HUES64 (cell line): Measurements from ENCODE around the gene LHFPL3.
"Not testable (repeated sequence)": the region's sequence is repeated elsewhere in the genome, so short reads cannot be mapped to it uniquely, and the experiment has no call there.

ENCODE experiments used
- H3K27ac ChIP-seq: 2 replicates; pipeline ENCODE4 v1.7.0; 2013; ENCODE audit warnings: low read depth, low read length, inconsistent platforms
- H3K27me3 ChIP-seq: 2 replicates; pipeline ENCODE4 v1.6.1; 2013; ENCODE audit warnings: mild to moderate bottlenecking, low read length; ENCODE audit not compliant: insufficient read depth
- H3K36me3 ChIP-seq: 2 replicates; pipeline ENCODE4 v1.6.1; 2013; ENCODE audit warnings: mild to moderate bottlenecking, low read length; ENCODE audit not compliant: insufficient read depth
- H3K4me1 ChIP-seq: 2 replicates; pipeline ENCODE4 v1.6.1; 2013; ENCODE audit warnings: mild to moderate bottlenecking, low read length, moderate library complexity; ENCODE audit not compliant: insufficient read depth
- H3K4me3 ChIP-seq: 2 replicates; pipeline ENCODE4 v1.5.1; 2013; ENCODE audit warnings: mild to moderate bottlenecking, low read length, moderate library complexity
- H3K9ac ChIP-seq: 2 replicates; pipeline ENCODE4 v1.6.1; 2013; ENCODE audit warnings: mild to moderate bottlenecking, low read depth, low read length
- H3K9me3 ChIP-seq: 2 replicates; pipeline ENCODE4 v1.6.1; 2013; ENCODE audit warnings: low read depth, low read length; ENCODE audit not compliant: insufficient read depth
- WGBS: fragments of 150-250, 120-280 bp; methylation state at CpG from one replicate; pipeline ENCODE4 v1.1.7; 2013; ENCODE audit warnings: missing lambda C conversion rate; 5-methylcytosine and 5-hydroxymethylcytosine counted together

The LHFPL3 gene

DNA sequence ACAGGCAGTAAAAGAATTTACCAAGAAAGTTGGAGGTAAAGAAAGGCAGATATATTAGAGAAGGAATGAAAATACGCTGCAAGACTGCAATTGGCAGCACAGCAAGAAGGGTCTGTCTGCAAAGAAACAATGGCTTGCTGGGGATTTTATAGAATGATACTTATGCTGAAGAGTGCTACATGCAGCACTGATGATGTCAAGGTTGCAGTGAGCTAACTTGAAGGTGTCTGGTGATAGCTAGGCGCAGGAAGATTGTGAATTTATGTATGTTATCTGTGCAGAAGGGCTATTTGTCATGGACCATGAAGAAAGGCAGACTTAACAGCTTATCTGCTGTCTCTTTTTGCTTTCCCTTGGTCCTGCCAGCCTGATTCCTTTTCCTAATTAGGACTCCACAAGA lies 366.3 kb downstream of the LHFPL3 start:
- 90% methylated on average over 2 of the region's 2 CpGs for WGBS
- no peaks in the 10 kb centered on the region for H3K4me1 ChIP-seq
- no peaks in the 10 kb centered on the region for H3K36me3 ChIP-seq
- H3K27ac ChIP-seq: no peak overlapping the region
- no peaks in the 10 kb centered on the region for H3K27me3 ChIP-seq
- H3K4me3 ChIP-seq: no peak overlapping the region
- no peak overlapping the region for H3K9ac ChIP-seq
- H3K9me3 ChIP-seq: no peaks in the 10 kb centered on the region

DNA sequence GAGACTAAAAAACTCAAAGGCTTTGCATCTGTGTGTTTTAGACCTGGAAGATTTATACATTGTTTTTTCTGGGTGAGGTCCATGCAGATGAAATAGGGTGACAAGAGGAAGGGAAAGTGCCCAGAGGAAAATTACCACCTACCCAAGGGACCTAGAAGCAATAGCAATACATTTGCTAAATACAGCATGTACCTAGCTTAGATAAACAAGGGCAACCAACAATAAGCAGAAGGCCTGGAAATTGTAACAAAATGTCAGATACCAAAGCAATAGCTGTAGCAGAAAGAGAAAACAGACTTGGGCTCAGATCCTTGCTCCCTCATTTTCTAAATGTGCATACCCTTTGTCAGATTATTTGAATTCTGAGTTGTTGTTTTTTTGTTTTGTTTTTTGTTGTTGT lies 367.2 kb downstream of the LHFPL3 start:
- H3K9ac ChIP-seq: no peak overlapping the region
- H3K27me3 ChIP-seq: no peaks in the 10 kb centered on the region
- no peak overlapping the region for H3K27ac ChIP-seq
- H3K36me3 ChIP-seq: no peaks in the 10 kb centered on the region
- H3K4me1 ChIP-seq: no peaks in the 10 kb centered on the region
- no peak overlapping the region for H3K4me3 ChIP-seq
- no peaks in the 10 kb centered on the region for H3K9me3 ChIP-seq

DNA sequence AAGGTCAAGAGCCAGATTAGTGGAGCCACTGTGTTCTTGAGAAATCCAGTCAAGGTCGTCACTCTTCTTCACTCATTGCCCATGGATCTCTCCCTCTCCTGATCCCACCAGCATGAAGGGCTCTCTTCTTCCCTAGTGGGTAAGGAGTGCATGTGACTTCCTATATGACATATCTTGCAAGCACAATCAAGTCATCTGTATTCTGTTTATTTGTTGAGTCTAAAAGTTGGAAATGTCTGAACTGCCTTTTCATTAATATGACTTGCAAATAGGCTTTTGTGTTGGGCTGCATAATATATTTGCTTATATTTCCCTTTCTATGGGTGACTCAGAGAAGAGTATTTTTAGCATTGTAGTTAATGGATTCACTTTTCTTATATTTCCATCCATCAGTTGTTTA lies 371.9 kb downstream of the LHFPL3 start:
- H3K9ac ChIP-seq: no peak overlapping the region
- no peaks in the 10 kb centered on the region for H3K27me3 ChIP-seq
- H3K4me1 ChIP-seq: peaks cover 10% of the 10 kb centered on the region; the same call in 1 of the 2 replicates
- 85% methylated on average over 1 of the region's 1 CpG for WGBS
- H3K36me3 ChIP-seq: no peaks in the 10 kb centered on the region
- H3K9me3 ChIP-seq: no peaks in the 10 kb centered on the region
- H3K27ac ChIP-seq: no peak overlapping the region
- no peak overlapping the region for H3K4me3 ChIP-seq

DNA sequence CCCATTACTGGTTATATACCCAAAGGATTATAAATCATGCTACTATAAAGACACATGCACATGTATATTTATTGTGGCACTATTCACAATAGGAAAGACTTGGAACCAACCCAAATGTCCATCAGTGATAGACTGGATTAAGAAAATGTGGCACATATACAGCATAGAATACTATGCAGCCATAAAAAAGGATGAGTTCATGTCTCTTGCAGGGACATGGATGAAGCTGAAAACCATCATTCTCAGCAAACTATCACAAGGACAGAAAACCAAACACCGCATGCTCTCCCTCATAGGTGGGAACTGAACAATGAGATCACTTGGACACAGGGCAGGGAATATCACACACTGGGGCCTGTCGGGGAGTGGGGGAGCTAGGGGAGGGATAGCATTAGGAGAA lies 392.6 kb downstream of the LHFPL3 start:
- 98% methylated on average over 2 of the region's 2 CpGs for WGBS
- not testable (repeated sequence) for H3K9ac ChIP-seq, H3K4me3 ChIP-seq, H3K27me3 ChIP-seq, H3K4me1 ChIP-seq, H3K36me3 ChIP-seq, H3K9me3 ChIP-seq, H3K27ac ChIP-seq

DNA sequence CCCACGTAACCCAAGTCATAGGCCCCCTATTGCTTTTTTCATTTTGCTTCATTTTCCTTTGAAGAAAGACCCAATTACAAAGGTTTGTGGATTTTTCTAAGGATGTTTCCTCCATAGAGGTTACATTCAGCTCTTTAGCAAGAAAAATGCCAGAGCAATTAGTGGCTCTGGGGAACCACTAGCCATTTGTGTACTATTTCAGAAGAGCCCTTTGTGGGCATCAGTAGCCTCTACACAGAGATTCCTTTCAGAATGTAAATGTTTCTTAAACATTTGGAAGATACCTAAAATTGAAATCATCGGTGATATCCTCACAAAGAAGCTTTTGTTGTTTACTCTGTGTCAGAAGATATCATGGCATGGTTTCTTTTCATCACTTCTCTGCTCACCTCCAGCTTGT lies 394.6 kb downstream of the LHFPL3 start:
- no peak overlapping the region for H3K4me3 ChIP-seq
- no peak overlapping the region for H3K27ac ChIP-seq
- no peaks in the 10 kb centered on the region for H3K27me3 ChIP-seq
- H3K9me3 ChIP-seq: no peaks in the 10 kb centered on the region
- H3K4me1 ChIP-seq: no peaks in the 10 kb centered on the region
- no peak overlapping the region for H3K9ac ChIP-seq
- H3K36me3 ChIP-seq: no peaks in the 10 kb centered on the region
- WGBS: 88% methylated on average over 2 of the region's 2 CpGs

DNA sequence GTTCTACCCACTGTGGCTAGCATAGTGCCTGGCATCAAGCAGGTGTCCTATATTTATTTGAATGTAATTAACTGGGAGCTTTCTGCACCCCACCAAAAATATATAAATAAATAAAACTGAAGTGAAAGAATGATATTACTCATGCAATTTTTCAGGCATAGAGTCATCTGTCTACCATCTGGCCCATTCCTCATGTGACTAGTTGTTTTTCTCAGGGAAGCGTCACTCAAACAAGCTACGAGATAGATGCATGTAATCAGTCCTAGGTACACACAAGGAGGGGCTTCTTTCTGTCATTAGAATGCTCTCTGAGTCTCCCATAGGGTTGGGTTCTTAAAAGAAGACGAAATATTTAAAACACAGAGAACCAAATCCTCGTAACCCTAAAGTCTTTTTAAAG lies 430.1 kb downstream of the LHFPL3 start:
- Histone ChIP-seq H3K27ac (no peak overlapping the region), H3K9me3 (no peaks in the 10 kb centered on the region), H3K4me3 (no peak overlapping the region), H3K4me1 (no peaks in the 10 kb centered on the region), H3K36me3 (no peaks in the 10 kb centered on the region), H3K9ac (no peak overlapping the region), H3K27me3 (no peaks in the 10 kb centered on the region)
- 90% methylated on average over 4 of the region's 4 CpGs for WGBS

DNA sequence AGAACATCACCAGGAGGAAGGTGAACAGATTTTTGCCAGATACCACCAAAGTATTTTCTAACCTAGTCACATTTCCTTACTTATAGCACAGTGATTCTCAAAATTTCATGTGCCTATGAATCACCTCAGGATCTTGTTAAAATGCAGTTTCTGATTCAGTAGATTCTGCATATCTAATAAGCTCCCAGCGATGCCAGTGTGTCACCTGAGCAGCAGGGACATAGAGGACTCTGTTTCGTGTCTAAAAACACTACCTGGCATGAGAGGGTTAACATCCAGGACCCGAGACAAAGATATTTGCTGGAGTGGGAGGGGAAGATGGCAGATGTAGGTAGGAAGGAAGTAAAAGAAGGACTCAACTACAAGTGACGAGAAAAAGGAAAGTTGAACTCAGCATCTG lies 433.5 kb downstream of the LHFPL3 start:
- Histone ChIP-seq H3K4me1 (no peaks in the 10 kb centered on the region), H3K9ac (no peak overlapping the region), H3K36me3 (no peaks in the 10 kb centered on the region), H3K27ac (no peak overlapping the region), H3K9me3 (no peaks in the 10 kb centered on the region), H3K4me3 (no peak overlapping the region), H3K27me3 (no peaks in the 10 kb centered on the region)
- WGBS: 86% methylated on average over 4 of the region's 4 CpGs

DNA sequence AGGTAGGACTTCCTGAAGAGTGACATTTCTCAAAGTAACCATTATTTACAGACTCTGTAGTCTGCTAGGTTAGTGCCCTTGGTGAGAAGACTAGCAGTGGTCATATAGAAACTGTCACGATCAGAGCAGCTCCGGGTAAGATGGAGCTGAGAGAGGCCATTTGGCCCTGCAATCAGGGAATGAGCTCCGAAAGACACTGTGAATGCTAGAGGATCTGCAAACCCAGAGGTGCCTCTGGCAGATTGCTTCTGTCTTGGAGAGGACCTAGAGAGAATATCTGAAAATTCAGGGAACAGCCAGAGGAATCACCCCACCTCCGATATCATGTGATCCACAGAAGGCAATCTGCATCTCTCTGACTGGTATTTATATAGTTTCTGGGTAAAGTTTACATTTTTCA lies 438.7 kb downstream of the LHFPL3 start:
- WGBS: 94% methylated on average over 3 of the region's 4 CpGs
- H3K9ac ChIP-seq: no peak overlapping the region
- no peaks in the 10 kb centered on the region for H3K9me3 ChIP-seq
- no peaks in the 10 kb centered on the region for H3K36me3 ChIP-seq
- H3K4me3 ChIP-seq: no peak overlapping the region
- peaks cover 3% of the 10 kb centered on the region; the same call in 1 of the 2 replicates for H3K4me1 ChIP-seq
- no peaks in the 10 kb centered on the region for H3K27me3 ChIP-seq
- no peak overlapping the region for H3K27ac ChIP-seq

DNA sequence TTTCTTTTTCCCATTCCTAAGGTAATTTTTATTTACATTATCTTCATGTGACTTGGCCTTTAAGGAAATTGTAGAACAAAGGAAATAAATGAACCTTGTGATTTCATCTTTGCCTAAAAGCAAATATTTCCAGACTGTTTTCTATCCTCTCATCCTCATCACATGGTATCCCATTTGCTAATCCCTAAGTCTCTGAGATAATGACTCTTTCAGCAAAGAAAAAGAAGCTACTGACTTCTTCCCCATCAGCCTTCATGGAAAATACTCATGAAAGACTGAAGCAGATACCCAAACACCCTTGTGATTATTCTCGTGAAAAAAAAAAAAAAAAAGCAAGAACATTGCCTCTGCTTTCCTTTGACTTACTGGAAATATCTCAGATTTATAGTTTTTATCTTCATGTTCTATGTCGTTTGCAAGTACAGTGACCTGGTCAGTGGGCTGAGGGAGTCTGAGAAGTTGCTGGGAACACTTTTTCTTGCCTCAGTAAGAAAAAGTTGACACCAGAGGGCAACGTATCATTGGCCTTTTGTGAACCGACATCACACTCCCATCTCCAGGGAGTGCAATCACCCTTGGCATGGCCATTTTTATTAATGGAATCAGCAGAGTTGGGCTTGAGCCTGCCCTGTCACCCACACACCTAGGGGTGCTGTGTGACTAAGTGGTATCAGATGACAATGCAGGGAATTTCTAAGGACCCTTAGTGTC lies 439.6 kb downstream of the LHFPL3 start:
- H3K4me3 ChIP-seq: no peak overlapping the region
- H3K4me1 ChIP-seq: peaks cover 11% of the 10 kb centered on the region
- no peaks in the 10 kb centered on the region for H3K27me3 ChIP-seq
- no peaks in the 10 kb centered on the region for H3K36me3 ChIP-seq
- H3K9me3 ChIP-seq: no peaks in the 10 kb centered on the region
- no peak overlapping the region for H3K27ac ChIP-seq
- no peak overlapping the region for H3K9ac ChIP-seq
- WGBS: 81% methylated on average over 4 of the region's 4 CpGs

DNA sequence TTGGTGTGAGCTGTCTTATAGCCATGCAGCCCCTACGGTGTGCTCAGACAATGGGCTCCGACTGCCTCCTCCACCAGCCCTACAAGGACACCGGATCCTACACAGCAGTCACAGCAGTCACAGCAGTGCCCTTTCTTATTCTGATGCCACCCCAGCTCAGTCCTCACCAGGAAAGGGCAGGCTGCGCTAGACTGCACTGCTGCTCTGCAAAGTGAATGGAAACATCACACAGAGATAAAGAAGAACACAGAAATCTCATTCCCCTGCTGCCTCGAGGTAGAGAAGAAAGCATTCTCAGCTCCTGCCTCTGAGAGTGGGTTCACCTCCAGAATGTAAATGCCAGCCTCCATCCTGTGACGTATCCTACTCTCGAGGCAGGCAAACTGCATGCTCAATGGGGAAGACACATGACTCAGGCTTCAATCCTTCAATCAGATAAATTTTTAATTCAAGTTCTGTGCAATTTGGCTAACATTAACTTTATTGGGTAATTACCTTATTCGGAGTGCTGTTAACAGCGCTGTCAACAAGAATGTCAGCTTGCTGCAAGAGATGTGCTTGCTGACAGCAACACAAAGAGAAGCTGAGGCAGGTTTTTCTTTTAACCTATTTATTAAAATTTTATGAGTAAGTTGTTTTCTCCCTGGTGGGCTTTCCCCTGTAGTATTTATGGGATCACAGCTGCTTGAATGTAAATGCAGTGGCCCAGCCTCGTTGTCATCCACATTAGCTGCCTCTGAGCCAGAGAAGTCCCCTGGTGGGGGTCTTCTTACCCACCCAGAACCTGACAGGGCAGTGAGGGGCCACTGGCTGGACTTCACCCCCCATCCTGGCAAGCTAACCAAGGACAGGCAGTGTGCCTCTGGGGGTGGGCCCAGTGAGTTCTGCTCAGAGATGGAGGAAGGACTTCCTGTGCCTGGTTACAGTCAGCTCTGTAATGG lies 444.3 kb downstream of the LHFPL3 start:
- no peak overlapping the region for H3K4me3 ChIP-seq
- no peaks in the 10 kb centered on the region for H3K9me3 ChIP-seq
- no peaks in the 10 kb centered on the region for H3K27me3 ChIP-seq
- H3K27ac ChIP-seq: peak overlapping the region; percentile 92
- peaks cover 18% of the 10 kb centered on the region for H3K4me1 ChIP-seq
- 15% methylated on average over 10 of the region's 10 CpGs for WGBS
- H3K9ac ChIP-seq: peak overlapping the region; percentile 26; the same call in 1 of the 2 replicates
- H3K36me3 ChIP-seq: no peaks in the 10 kb centered on the region

DNA sequence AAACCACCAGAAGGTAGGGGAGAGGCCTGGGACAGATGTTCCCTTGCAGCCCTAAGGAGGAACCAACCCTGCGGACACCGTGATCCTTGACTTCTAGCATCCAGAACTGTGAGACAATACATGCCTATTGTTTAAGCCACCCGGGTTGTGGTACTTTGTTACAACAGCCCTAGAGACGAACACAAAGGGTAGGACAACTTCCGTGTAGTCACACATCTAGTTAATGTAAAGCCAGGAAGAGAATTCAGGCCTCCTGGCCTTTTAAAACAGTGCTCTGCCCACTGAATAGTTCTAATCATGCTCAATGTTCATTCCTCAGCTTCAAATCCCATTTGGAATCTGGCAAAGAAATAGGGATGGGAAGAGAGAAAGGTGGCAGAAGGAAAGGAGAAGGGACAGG lies 445.4 kb downstream of the LHFPL3 start:
- Histone ChIP-seq H3K27ac (no peak overlapping the region), H3K9me3 (no peaks in the 10 kb centered on the region), H3K4me3 (no peak overlapping the region), H3K36me3 (no peaks in the 10 kb centered on the region), H3K27me3 (no peaks in the 10 kb centered on the region), H3K4me1 (peaks cover 18% of the 10 kb centered on the region), H3K9ac (no peak overlapping the region)
- WGBS: 92% methylated on average over 5 of the region's 5 CpGs
